Measurements from ENCODE around the gene MAP3K15. TPM values are rescaled to one million over a fixed set of nuclear protein-coding genes. Genes with fewer than 3 reads are reported as not detected.

Gene MAP3K15
- total and polyA plus RNA-seq, 2 experiments from 2014 or later: not detected

DNA sequence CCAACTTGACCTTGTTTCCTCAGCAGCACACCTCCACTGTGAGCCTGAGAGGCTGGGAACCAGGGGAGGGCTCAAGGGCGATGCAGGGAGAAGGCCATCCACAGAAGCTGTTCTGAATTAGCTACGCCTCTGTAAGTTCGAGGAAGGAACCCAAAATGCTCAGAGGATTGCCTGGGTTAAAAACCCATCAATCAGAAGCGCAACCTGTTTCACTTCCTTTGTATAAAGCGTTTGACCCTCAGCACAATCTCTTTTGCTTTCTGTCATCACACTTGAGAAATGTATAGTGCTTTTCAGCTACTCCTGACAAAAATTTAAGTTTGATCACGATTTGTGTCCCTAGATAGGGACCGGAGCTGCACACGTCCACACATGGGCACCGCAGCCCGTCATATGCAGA lies 48.0 kb upstream of the MAP3K15 start:
- no peaks in the 10 kb centered on the region for H3K79me2 ChIP-seq (ENCODE audit: insufficient read depth)
- H3K36me3 ChIP-seq (ENCODE audit: low read depth): no peaks in the 10 kb centered on the region
- H3K27me3 ChIP-seq (replicated peaks; ENCODE audit: insufficient read depth): no peaks in the 10 kb centered on the region
- TF ChIP-seq EZH2phosphoT487 (IDR thresholded peaks at IDR 0.05; ENCODE audit: insufficient read depth, low read depth) (no peak), EZH2 (IDR thresholded peaks at IDR 0.05; ENCODE audit: insufficient read depth, poor library complexity, severe bottlenecking) (no peak)
- no peaks in the 10 kb centered on the region for H4K20me1 ChIP-seq (ENCODE audit: insufficient read depth)
- no peak overlapping the region for H3K4me2 ChIP-seq (ENCODE audit: unreplicated experiment)
- no peaks in the 10 kb centered on the region for H3F3A ChIP-seq (ENCODE audit: insufficient read depth)
- H3K9me3 ChIP-seq (ENCODE audit: low read depth): no peaks in the 10 kb centered on the region
- H2AFZ ChIP-seq: no peak overlapping the region
- WGBS, 2 experiments (ENCODE audit: low coverage in 1 of 2, low lambda C conversion rate in 2 of 2, missing lambda C conversion rate in 2 of 2): 82% methylated on average over 10 of the region's 10 CpGs
- no peaks in the 10 kb centered on the region for H3K9me2 ChIP-seq (ENCODE audit: insufficient read depth)
- no peak for DNase-seq
- peaks cover 13% of the 10 kb centered on the region for H3K4me1 ChIP-seq (ENCODE audit: insufficient read depth)
- in situ Hi-C loops (cut with MboI): no loop called here
- no peak overlapping the region for H3K4me3 ChIP-seq
- H3K9ac ChIP-seq: no peak overlapping the region
- no peak overlapping the region for H3K27ac ChIP-seq

DNA sequence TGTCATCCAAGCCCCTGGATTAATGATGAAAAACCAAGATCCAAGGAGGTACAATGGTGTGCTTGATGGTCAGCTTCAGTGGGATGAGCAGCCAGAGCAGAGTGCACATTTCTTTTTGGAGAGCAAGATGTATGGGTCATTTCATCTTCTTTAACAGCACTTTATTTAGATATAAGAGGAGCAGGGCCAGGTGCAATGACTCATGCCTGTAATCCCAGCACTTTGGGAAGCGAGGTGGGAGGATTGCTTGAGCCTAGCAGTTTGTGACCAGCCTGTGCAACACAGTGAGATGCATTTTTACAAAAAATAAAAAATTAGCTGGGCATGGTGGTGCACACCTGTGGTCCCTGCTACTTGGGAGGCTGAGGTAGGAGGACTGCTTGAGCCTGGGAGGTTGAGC lies 45.3 kb upstream of the MAP3K15 start:
- Histone ChIP-seq H3K9ac (no peak overlapping the region), H3K27ac (no peak overlapping the region), H3K4me3 (no peak overlapping the region), H3K79me2 (ENCODE audit: insufficient read depth) (no peaks in the 10 kb centered on the region), H3F3A (ENCODE audit: insufficient read depth) (peaks cover 2% of the 10 kb centered on the region; the same call in 1 of the 2 replicates), H2AFZ (no peak overlapping the region), H3K36me3 (ENCODE audit: low read depth) (no peaks in the 10 kb centered on the region), H3K9me2 (ENCODE audit: insufficient read depth) (no peaks in the 10 kb centered on the region), H3K27me3 (replicated peaks; ENCODE audit: insufficient read depth) (no peaks in the 10 kb centered on the region), H4K20me1 (ENCODE audit: insufficient read depth) (no peaks in the 10 kb centered on the region), H3K9me3 (ENCODE audit: low read depth) (no peaks in the 10 kb centered on the region), H3K4me2 (ENCODE audit: unreplicated experiment) (no peak overlapping the region), H3K4me1 (ENCODE audit: insufficient read depth) (peaks cover 17% of the 10 kb centered on the region)
- 89 to 100% methylated on average over 1 of the region's 1 CpG for WGBS, 2 experiments (ENCODE audit: low coverage in 1 of 2, low lambda C conversion rate in 2 of 2, missing lambda C conversion rate in 2 of 2)
- in situ Hi-C loops (cut with MboI): no loop called here
- DNase-seq: no peak
- TF ChIP-seq EZH2phosphoT487 (IDR thresholded peaks at IDR 0.05; ENCODE audit: insufficient read depth, low read depth) (no peak), EZH2 (IDR thresholded peaks at IDR 0.05; ENCODE audit: insufficient read depth, poor library complexity, severe bottlenecking) (no peak)

DNA sequence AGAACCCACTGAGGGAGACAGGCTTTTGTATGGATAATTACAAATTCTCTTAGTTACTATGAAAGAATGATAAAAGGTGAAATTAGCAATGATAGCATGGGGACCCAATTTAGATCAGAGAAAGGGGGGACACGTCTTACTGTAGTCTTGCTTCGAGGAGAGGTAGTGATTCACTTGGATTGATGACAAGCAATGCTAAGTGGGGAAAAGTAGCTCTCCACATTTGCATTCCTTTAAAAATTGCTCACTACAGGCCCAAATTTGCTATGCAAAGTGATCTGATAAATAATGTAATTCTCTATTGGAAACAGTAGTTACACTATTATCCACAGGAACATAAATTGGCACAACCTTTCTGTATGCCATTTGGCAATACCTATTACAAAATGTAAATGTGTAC lies 42.5 kb upstream of the MAP3K15 start:
- Histone ChIP-seq H2AFZ (no peak overlapping the region), H3K79me2 (ENCODE audit: insufficient read depth) (no peaks in the 10 kb centered on the region), H3K27ac (0 out of 2 replicates have a peak overlapping the region, but pooled peaks have one; percentile 24), H3K9me2 (ENCODE audit: insufficient read depth) (no peaks in the 10 kb centered on the region), H3K9ac (no peak overlapping the region), H3F3A (ENCODE audit: insufficient read depth) (peaks cover 8% of the 10 kb centered on the region; the same call in 1 of the 2 replicates), H3K36me3 (ENCODE audit: low read depth) (no peaks in the 10 kb centered on the region), H3K4me3 (no peak overlapping the region), H3K4me1 (ENCODE audit: insufficient read depth) (peaks cover 23% of the 10 kb centered on the region), H3K4me2 (ENCODE audit: unreplicated experiment) (no peak overlapping the region), H3K27me3 (replicated peaks; ENCODE audit: insufficient read depth) (no peaks in the 10 kb centered on the region), H4K20me1 (ENCODE audit: insufficient read depth) (no peaks in the 10 kb centered on the region), H3K9me3 (ENCODE audit: low read depth) (no peaks in the 10 kb centered on the region)
- WGBS, 2 experiments (ENCODE audit: low coverage in 1 of 2, low lambda C conversion rate in 2 of 2, missing lambda C conversion rate in 2 of 2): 11 to 25% methylated on average over 2 of the region's 2 CpGs
- DNase-seq: peak; percentile 61
- in situ Hi-C loops (cut with MboI): no loop called here
- TF ChIP-seq EZH2phosphoT487 (IDR thresholded peaks at IDR 0.05; ENCODE audit: insufficient read depth, low read depth): no peak
- no peak for TF ChIP-seq EZH2 (IDR thresholded peaks at IDR 0.05; ENCODE audit: insufficient read depth, poor library complexity, severe bottlenecking)

DNA sequence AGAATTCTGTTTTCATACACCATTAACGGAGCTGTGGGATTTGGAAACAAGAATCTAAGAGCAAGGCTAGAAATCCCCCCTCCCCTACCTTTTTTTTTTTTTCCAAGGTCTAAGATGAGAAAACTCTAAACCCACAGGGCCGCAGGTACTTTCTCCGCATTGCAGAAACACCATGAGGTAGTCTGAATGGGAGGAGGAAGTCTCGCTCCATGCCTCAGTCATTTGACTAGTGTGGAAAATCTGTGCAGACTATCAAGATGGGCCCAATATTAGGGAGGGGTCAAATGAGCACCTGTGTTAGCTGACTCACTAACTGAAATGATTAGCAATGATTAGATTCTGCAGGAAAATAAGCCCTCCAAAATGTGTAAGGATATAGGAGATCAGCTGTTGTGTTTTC lies 40.9 kb upstream of the MAP3K15 start:
- in situ Hi-C loops (cut with MboI): no loop called here

More for the DNA sequence above, 40.9 kb upstream of the MAP3K15 start:
- no peak overlapping the region for H3K4me3 ChIP-seq
- H3K36me3 ChIP-seq (ENCODE audit: low read depth): no peaks in the 10 kb centered on the region
- no peaks in the 10 kb centered on the region for H4K20me1 ChIP-seq (ENCODE audit: insufficient read depth)
- TF ChIP-seq EZH2 (IDR thresholded peaks at IDR 0.05; ENCODE audit: insufficient read depth, poor library complexity, severe bottlenecking) (no peak), EZH2phosphoT487 (IDR thresholded peaks at IDR 0.05; ENCODE audit: insufficient read depth, low read depth) (no peak)
- no peak for DNase-seq
- H3K9me2 ChIP-seq (ENCODE audit: insufficient read depth): no peaks in the 10 kb centered on the region
- H3K9me3 ChIP-seq (ENCODE audit: low read depth): no peaks in the 10 kb centered on the region
- H3F3A ChIP-seq (ENCODE audit: insufficient read depth): peaks cover 8% of the 10 kb centered on the region; the same call in 1 of the 2 replicates
- no peaks in the 10 kb centered on the region for H3K27me3 ChIP-seq (replicated peaks; ENCODE audit: insufficient read depth)
- peaks cover 23% of the 10 kb centered on the region for H3K4me1 ChIP-seq (ENCODE audit: insufficient read depth)
- WGBS, 2 experiments (ENCODE audit: low coverage in 1 of 2, low lambda C conversion rate in 2 of 2, missing lambda C conversion rate in 2 of 2): 94 to 97% methylated on average over 4 of the region's 4 CpGs
- H3K4me2 ChIP-seq (ENCODE audit: unreplicated experiment): no peak overlapping the region
- H3K27ac ChIP-seq: peak overlapping the region; percentile 79; the same call in 1 of the 2 replicates
- H3K79me2 ChIP-seq (ENCODE audit: insufficient read depth): no peaks in the 10 kb centered on the region
- no peak overlapping the region for H2AFZ ChIP-seq
- no peak overlapping the region for H3K9ac ChIP-seq

All from GM23248 (cell line).